Measurements from ENCODE around the gene STIM1.
"Not testable (repeated sequence)": the region's sequence is repeated elsewhere in the genome, so short reads cannot be mapped to it uniquely, and the experiment has no call there.

STIM1 gene

GRCh38 chr11:4032097-4032496 is 176.6 kb downstream of the STIM1 start:
- no peak for DNase-seq

GRCh38 chr11:4035985-4036384 is 180.5 kb downstream of the STIM1 start:
- DNase-seq: no peak

- DNase-seq: peak; percentile 29
Measured at GRCh38 chr11:4039011-4039410, 183.5 kb downstream of the STIM1 start.

- no peak for DNase-seq
Measured at GRCh38 chr11:4040461-4040860, 185.0 kb downstream of the STIM1 start.

- no peak for DNase-seq
Measured at GRCh38 chr11:4041731-4042391, 186.4 kb downstream of the STIM1 start.

GRCh38 chr11:4044976-4045646 is 189.6 kb downstream of the STIM1 start:
- no peak for DNase-seq

- no peak for DNase-seq
Measured at GRCh38 chr11:4048340-4048739, 192.9 kb downstream of the STIM1 start.

GRCh38 chr11:4049006-4049405 is 193.5 kb downstream of the STIM1 start:
- no peak for DNase-seq

- DNase-seq: no peak
Measured at GRCh38 chr11:4050138-4050537, 194.7 kb downstream of the STIM1 start.

GRCh38 chr11:4053200-4053599 is 197.7 kb downstream of the STIM1 start:
- DNase-seq: not testable (repeated sequence)

- DNase-seq: no peak
Measured at GRCh38 chr11:4054643-4055042, 199.2 kb downstream of the STIM1 start.

GRCh38 chr11:4059424-4059823 is 204.0 kb downstream of the STIM1 start:
- no peak for DNase-seq

GRCh38 chr11:4060182-4060923 is 204.9 kb downstream of the STIM1 start:
- no peak for DNase-seq

- DNase-seq: no peak
Measured at GRCh38 chr11:4061700-4062099, 206.2 kb downstream of the STIM1 start.

GRCh38 chr11:4063348-4063747 is 207.9 kb downstream of the STIM1 start:
- DNase-seq: peak; percentile 4

- DNase-seq: no peak
Measured at GRCh38 chr11:4064278-4064955, 209.0 kb downstream of the STIM1 start.

GRCh38 chr11:4065086-4065485 is 209.6 kb downstream of the STIM1 start:
- no peak for DNase-seq

GRCh38 chr11:4065601-4066377 is 210.3 kb downstream of the STIM1 start:
- peak; percentile 28 for DNase-seq

- no peak for DNase-seq
Measured at GRCh38 chr11:4066910-4067309, 211.4 kb downstream of the STIM1 start.

GRCh38 chr11:4068962-4069361 is 213.5 kb downstream of the STIM1 start:
- DNase-seq: peak; percentile 40

- DNase-seq: no peak
Measured at GRCh38 chr11:4071325-4071724, 215.9 kb downstream of the STIM1 start.

GRCh38 chr11:4071914-4072313 is 216.4 kb downstream of the STIM1 start:
- peak; percentile 40 for DNase-seq
